GM12878 (cell line): ENCODE measurements around the gene BTG4.

Experiments
- SPI1 ChIP-seq: IDR thresholded peaks from 2 replicates; pipeline ENCODE4 v1.6.1; 2011; ENCODE audit warnings: low read depth, mild to moderate bottlenecking, low read length, moderate library complexity, borderline replicate concordance; ENCODE audit not compliant: insufficient read depth
- YY1 ChIP-seq: IDR thresholded peaks from 2 replicates; pipeline ENCODE4 v1.6.1; 2011; ENCODE audit warnings: low read depth, mild to moderate bottlenecking, low read length
- TF ChIP-seq, protein P1 (sequence below), 3 experiments: IDR thresholded peaks in 2 of 3; conservative IDR thresholded peaks in 1 of 3; 2 replicates each; pipeline ENCODE4 v1.5.1; 2011; ENCODE audit warnings: low read depth in 3 of 3, low read length in 3 of 3, mild to moderate bottlenecking in 3 of 3, control low read depth in 2 of 3, moderate library complexity in 2 of 3, inconsistent platforms in 1 of 3, mixed read lengths in 1 of 3; ENCODE audit not compliant: control insufficient read depth in 2 of 3, insufficient read depth in 1 of 3; ENCODE audit errors: extremely low read depth in 1 of 3

GRCh38 chr11:111518668-111519067, 6.5 kb upstream of the BTG4 start:
- TF ChIP-seq SPI1 (no peak), YY1 (no peak)
- TF ChIP-seq, protein P1, sequence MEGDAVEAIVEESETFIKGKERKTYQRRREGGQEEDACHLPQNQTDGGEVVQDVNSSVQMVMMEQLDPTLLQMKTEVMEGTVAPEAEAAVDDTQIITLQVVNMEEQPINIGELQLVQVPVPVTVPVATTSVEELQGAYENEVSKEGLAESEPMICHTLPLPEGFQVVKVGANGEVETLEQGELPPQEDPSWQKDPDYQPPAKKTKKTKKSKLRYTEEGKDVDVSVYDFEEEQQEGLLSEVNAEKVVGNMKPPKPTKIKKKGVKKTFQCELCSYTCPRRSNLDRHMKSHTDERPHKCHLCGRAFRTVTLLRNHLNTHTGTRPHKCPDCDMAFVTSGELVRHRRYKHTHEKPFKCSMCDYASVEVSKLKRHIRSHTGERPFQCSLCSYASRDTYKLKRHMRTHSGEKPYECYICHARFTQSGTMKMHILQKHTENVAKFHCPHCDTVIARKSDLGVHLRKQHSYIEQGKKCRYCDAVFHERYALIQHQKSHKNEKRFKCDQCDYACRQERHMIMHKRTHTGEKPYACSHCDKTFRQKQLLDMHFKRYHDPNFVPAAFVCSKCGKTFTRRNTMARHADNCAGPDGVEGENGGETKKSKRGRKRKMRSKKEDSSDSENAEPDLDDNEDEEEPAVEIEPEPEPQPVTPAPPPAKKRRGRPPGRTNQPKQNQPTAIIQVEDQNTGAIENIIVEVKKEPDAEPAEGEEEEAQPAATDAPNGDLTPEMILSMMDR (IDR thresholded peaks at IDR 0.05 in 2 of 3, conservative IDR thresholded peaks at IDR 0.05 in 1 of 3; ENCODE audit: control insufficient read depth in 2 of 3, extremely low read depth in 1 of 3, insufficient read depth in 1 of 3, low read depth in 3 of 3, low read length in 3 of 3), result no peak
